Right atrium auricular region (tissue), 2 donors: ENCODE measurements around the gene PEBP1. TPM values are rescaled to one million over a fixed set of nuclear protein-coding genes. Genes with fewer than 3 reads are reported as not detected.

Experiments used
- DNase-seq: peaks from one replicate; pipeline ENCODE4 v3.0.0-alpha.2; 2019; ENCODE audit warnings: low spot score
- H3K27ac ChIP-seq, 2 donors: fragments of 200-600 bp; sonication (generic); 1 replicate in 1 of 2; 2 replicates in 1 of 2; pipeline ENCODE4 v1.5.1; 2016 to 2019
- H3K27me3 ChIP-seq, 2 donors: fragments of 200-600 bp; sonication (generic); one replicate each; pipeline versions ENCODE4 v1.5.1 to v1.6.0; 2017 to 2019
- H3K36me3 ChIP-seq: fragments of 200-600 bp; sonication (generic); one replicate; pipeline ENCODE4 v1.5.1; 2016
- H3K4me1 ChIP-seq, 2 donors: fragments of 200-600 bp; sonication (generic); one replicate each; pipeline versions ENCODE4 v1.5.1 to v1.6.0; 2017 to 2019
- H3K4me3 ChIP-seq, 2 donors: fragments of 200-600 bp; sonication (generic); 1 replicate in 1 of 2; 2 replicates in 1 of 2; pipeline ENCODE4 v1.5.1; 2017 to 2019; ENCODE audit warnings: mild to moderate bottlenecking in 1 of 2, moderate library complexity in 1 of 2
- H3K9me3 ChIP-seq, 2 donors: fragments of 200-600 bp; sonication (generic); one replicate each; pipeline ENCODE4 v1.5.1; 2019
- CTCF ChIP-seq, 2 donors: fragments of 200-600 bp; sonication (generic); IDR thresholded peaks; one replicate each; pipeline ENCODE4 v1.5.1; 2019; ENCODE audit warnings: antibody characterized with exemption in 2 of 2
- total RNA-seq, 2 donors: library from RNA; depleted of rRNA; stranded (reverse); fragments of >200 nt; gene quantifications; one replicate each; pipeline ENCODE4 v1.1.0, GENCODE V29; 2016

The PEBP1 gene
- total RNA-seq, result 100 to 1,000 TPM; 428 to 539 TPM

DNA sequence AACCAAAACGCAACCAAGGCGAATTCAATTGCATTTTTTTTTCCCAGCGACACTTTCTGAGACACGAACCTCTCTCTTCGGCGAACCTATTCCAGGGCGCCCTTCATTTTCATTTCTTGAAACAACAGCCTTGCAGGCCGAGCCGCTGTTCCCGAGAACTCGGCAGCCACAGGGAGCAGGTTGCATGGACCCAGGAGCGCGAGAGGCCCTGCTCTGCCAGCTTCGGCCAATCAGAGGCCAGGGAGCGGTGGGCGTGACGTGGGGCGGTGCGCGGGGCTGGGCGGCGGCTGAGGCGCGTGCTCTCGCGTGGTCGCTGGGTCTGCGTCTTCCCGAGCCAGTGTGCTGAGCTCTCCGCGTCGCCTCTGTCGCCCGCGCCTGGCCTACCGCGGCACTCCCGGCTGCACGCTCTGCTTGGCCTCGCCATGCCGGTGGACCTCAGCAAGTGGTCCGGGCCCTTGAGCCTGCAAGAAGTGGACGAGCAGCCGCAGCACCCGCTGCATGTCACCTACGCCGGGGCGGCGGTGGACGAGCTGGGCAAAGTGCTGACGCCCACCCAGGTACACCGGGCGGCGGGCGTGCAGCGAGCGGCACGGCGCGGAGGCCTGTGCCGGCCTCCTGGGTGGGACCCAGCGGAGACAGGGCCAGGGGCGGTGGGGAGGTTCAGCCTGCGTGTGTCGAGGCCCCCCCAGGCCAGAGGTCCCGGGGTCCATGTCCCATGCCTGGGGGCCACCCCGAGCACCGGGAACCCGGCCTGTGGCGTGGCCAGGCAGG lies at the start of gene PEBP1:
Gene PEBP1, plus strand, starts transcription at position 337 of the 771 bp plus-strand sequence. Its CDS starts 86 bp downstream, at position 423.
- H3K27me3 ChIP-seq, result no peaks in the 10 kb centered on the region
- DNase-seq, result peak; percentile 94
- H3K4me3 ChIP-seq, result peak within 1 kb of the TSS; percentile 56 to 97
- no peak for TF ChIP-seq CTCF (IDR thresholded peaks at IDR 0.05)
- H3K4me1 ChIP-seq, result peaks cover 0 to 31% of the 10 kb centered on the region in 2 donors
- H3K27ac ChIP-seq, result peak within 1 kb of the TSS; percentile 85 to 94
- H3K36me3 ChIP-seq, result peaks cover 17% of the 10 kb centered on the region
- no peaks in the 10 kb centered on the region for H3K9me3 ChIP-seq

DNA sequence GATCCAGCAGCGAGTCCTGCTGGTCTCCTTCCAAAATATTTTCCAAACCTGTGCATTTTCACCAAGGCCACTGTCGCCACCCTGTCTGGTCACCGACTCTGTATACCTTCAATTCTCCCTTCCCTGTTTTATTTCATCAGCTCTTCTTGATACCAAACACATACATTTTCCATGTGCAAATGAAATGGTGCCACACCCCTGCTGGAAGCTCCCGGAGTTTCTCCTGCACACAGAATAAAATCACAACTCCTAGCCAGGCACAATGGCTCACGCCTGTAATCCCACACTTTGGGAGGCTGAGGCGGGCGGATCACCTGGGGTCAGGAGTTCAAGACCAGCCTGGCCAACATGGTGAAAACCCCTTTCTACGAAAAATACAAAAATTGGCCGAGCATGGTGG lies 46.1 kb upstream of the PEBP1 start:
- H3K36me3 ChIP-seq, result peaks cover 8% of the 10 kb centered on the region
- no peaks in the 10 kb centered on the region for H3K9me3 ChIP-seq
- DNase-seq, result no peak
- H3K27ac ChIP-seq, result no peak overlapping the region
- no peaks in the 10 kb centered on the region for H3K4me1 ChIP-seq
- no peak overlapping the region for H3K4me3 ChIP-seq
- no peaks in the 10 kb centered on the region for H3K27me3 ChIP-seq
- TF ChIP-seq CTCF (IDR thresholded peaks at IDR 0.05), result no peak

GRCh38 chr12:118094039-118094438 lies 41.9 kb upstream of the PEBP1 start:
- no peak for DNase-seq
- H3K27me3 ChIP-seq, result no peaks in the 10 kb centered on the region
- no peaks in the 10 kb centered on the region for H3K9me3 ChIP-seq
- no peak overlapping the region for H3K4me3 ChIP-seq
- H3K27ac ChIP-seq, result no peak overlapping the region
- peaks cover 8% of the 10 kb centered on the region for H3K36me3 ChIP-seq
- H3K4me1 ChIP-seq, result no peaks in the 10 kb centered on the region
- no peak for TF ChIP-seq CTCF (IDR thresholded peaks at IDR 0.05)

GRCh38 chr12:118098401-118098800 lies 37.5 kb upstream of the PEBP1 start:
- TF ChIP-seq CTCF (IDR thresholded peaks at IDR 0.05), result no peak
- no peaks in the 10 kb centered on the region for H3K9me3 ChIP-seq
- no peak overlapping the region for H3K4me3 ChIP-seq
- H3K4me1 ChIP-seq, result peaks cover 0 to 10% of the 10 kb centered on the region in 2 donors
- no peaks in the 10 kb centered on the region for H3K36me3 ChIP-seq
- H3K27ac ChIP-seq, result no peak overlapping the region
- H3K27me3 ChIP-seq, result no peaks in the 10 kb centered on the region
- DNase-seq, result no peak

- no peaks in the 10 kb centered on the region for H3K9me3 ChIP-seq
- no peak overlapping the region for H3K4me3 ChIP-seq
- no peaks in the 10 kb centered on the region for H3K36me3 ChIP-seq
- H3K4me1 ChIP-seq, result peaks cover 0 to 10% of the 10 kb centered on the region in 2 donors
- no peaks in the 10 kb centered on the region for H3K27me3 ChIP-seq
- H3K27ac ChIP-seq, result no peak overlapping the region
- no peak for DNase-seq
- no peak for TF ChIP-seq CTCF (IDR thresholded peaks at IDR 0.05)
These were observed 36.8 kb upstream of the PEBP1 start for GRCh38 chr12:118098911-118099671.
